ENCODE data around the gene EXOSC9. TPM values are rescaled to one million over a fixed set of nuclear protein-coding genes. Genes with fewer than 3 reads are reported as not detected.
"Not testable (repeated sequence)": the region's sequence is repeated elsewhere in the genome, so short reads cannot be mapped to it uniquely, and the experiment has no call there.

Gene EXOSC9
- 92.7 and 115 TPM in 2 replicates for total RNA-seq (2014; rRNA removed; shearing (Covaris generic))

GRCh38 chr4:121800961-121801714 lies at the start of gene EXOSC9:
EXOSC9 (plus strand) TSS chr4:121801323; CDS start chr4:121801425, 102 bp downstream.
- H3K9me3 ChIP-seq (replicated peaks): no peaks in the 10 kb centered on the region
- peaks cover 8% of the 10 kb centered on the region for H3K4me1 ChIP-seq
- H3K4me3 ChIP-seq: peak within 1 kb of the TSS; percentile 79
- H3K27me3 ChIP-seq: no peaks in the 10 kb centered on the region
- peak within 1 kb of the TSS; percentile 87 for H3K27ac ChIP-seq
- DNase-seq: peak; percentile 94 to 96
- peaks cover 31% of the 10 kb centered on the region for H3K36me3 ChIP-seq

- H3K27me3 ChIP-seq; DNase-seq; H3K4me3 ChIP-seq; H3K36me3 ChIP-seq; H3K27ac ChIP-seq; H3K4me1 ChIP-seq; H3K9me3 ChIP-seq (replicated peaks): not testable (repeated sequence)
These were observed 49.0 kb upstream of the EXOSC9 start for GRCh38 chr4:121752142-121752541.

GRCh38 chr4:121758925-121759568 lies 42.1 kb upstream of the EXOSC9 start:
- H3K27me3 ChIP-seq: no peaks in the 10 kb centered on the region
- no peak overlapping the region for H3K4me3 ChIP-seq
- H3K27ac ChIP-seq: no peak overlapping the region
- no peaks in the 10 kb centered on the region for H3K4me1 ChIP-seq
- H3K36me3 ChIP-seq: no peaks in the 10 kb centered on the region
- no peaks in the 10 kb centered on the region for H3K9me3 ChIP-seq (replicated peaks)
- DNase-seq: no peak

GRCh38 chr4:121760205-121760604 lies 40.9 kb upstream of the EXOSC9 start:
- H3K4me1 ChIP-seq: no peaks in the 10 kb centered on the region
- H3K27ac ChIP-seq: no peak overlapping the region
- H3K4me3 ChIP-seq: no peak overlapping the region
- H3K27me3 ChIP-seq: no peaks in the 10 kb centered on the region
- no peaks in the 10 kb centered on the region for H3K36me3 ChIP-seq
- no peak for DNase-seq
- H3K9me3 ChIP-seq (replicated peaks): no peaks in the 10 kb centered on the region

- no peak overlapping the region for H3K27ac ChIP-seq
- no peak overlapping the region for H3K4me3 ChIP-seq
- no peaks in the 10 kb centered on the region for H3K27me3 ChIP-seq
- no peaks in the 10 kb centered on the region for H3K36me3 ChIP-seq
- H3K4me1 ChIP-seq: no peaks in the 10 kb centered on the region
- no peak for DNase-seq
- no peaks in the 10 kb centered on the region for H3K9me3 ChIP-seq (replicated peaks)
These were observed 36.8 kb upstream of the EXOSC9 start for GRCh38 chr4:121764303-121764701.

GRCh38 chr4:121764702-121765367 lies 36.3 kb upstream of the EXOSC9 start, which contains the start of gene SMIM43:
SMIM43 (minus strand) TSS chr4:121765164; CDS start chr4:121765105, 59 bp downstream.
- Histone ChIP-seq H3K36me3 (no peaks in the 10 kb centered on the region), H3K4me1 (no peaks in the 10 kb centered on the region), H3K27ac (no peak within 1 kb of the TSS), H3K27me3 (no peaks in the 10 kb centered on the region), H3K9me3 (replicated peaks) (no peaks in the 10 kb centered on the region), H3K4me3 (no peak within 1 kb of the TSS)
- DNase-seq: no peak

- Histone ChIP-seq H3K4me1 (no peaks in the 10 kb centered on the region), H3K36me3 (no peaks in the 10 kb centered on the region), H3K27ac (no peak overlapping the region), H3K9me3 (replicated peaks) (no peaks in the 10 kb centered on the region), H3K4me3 (no peak overlapping the region), H3K27me3 (no peaks in the 10 kb centered on the region)
- no peak for DNase-seq
These were observed 35.8 kb upstream of the EXOSC9 start for GRCh38 chr4:121765368-121765705.

GRCh38 chr4:121765971-121766538 lies 35.1 kb upstream of the EXOSC9 start:
- no peaks in the 10 kb centered on the region for H3K4me1 ChIP-seq
- H3K4me3 ChIP-seq: no peak overlapping the region
- H3K36me3 ChIP-seq: no peaks in the 10 kb centered on the region
- no peak overlapping the region for H3K27ac ChIP-seq
- no peak for DNase-seq
- no peaks in the 10 kb centered on the region for H3K9me3 ChIP-seq (replicated peaks)
- no peaks in the 10 kb centered on the region for H3K27me3 ChIP-seq

- no peaks in the 10 kb centered on the region for H3K27me3 ChIP-seq
- no peaks in the 10 kb centered on the region for H3K36me3 ChIP-seq
- H3K27ac ChIP-seq: no peak overlapping the region
- no peak overlapping the region for H3K4me3 ChIP-seq
- no peak for DNase-seq
- no peaks in the 10 kb centered on the region for H3K4me1 ChIP-seq
- no peaks in the 10 kb centered on the region for H3K9me3 ChIP-seq (replicated peaks)
These were observed 34.0 kb upstream of the EXOSC9 start for GRCh38 chr4:121767166-121767565.

- Histone ChIP-seq H3K4me1 (no peaks in the 10 kb centered on the region), H3K27ac (no peak overlapping the region), H3K27me3 (no peaks in the 10 kb centered on the region), H3K36me3 (no peaks in the 10 kb centered on the region), H3K9me3 (replicated peaks) (no peaks in the 10 kb centered on the region), H3K4me3 (no peak overlapping the region)
- no peak for DNase-seq
These were observed 31.8 kb upstream of the EXOSC9 start for GRCh38 chr4:121769341-121769740.

- no peak for DNase-seq
- H3K36me3 ChIP-seq: no peaks in the 10 kb centered on the region
- no peak overlapping the region for H3K4me3 ChIP-seq
- no peaks in the 10 kb centered on the region for H3K27me3 ChIP-seq
- no peaks in the 10 kb centered on the region for H3K9me3 ChIP-seq (replicated peaks)
- no peak overlapping the region for H3K27ac ChIP-seq
- H3K4me1 ChIP-seq: no peaks in the 10 kb centered on the region
These were observed 29.3 kb upstream of the EXOSC9 start for GRCh38 chr4:121771869-121772268.

- no peak for DNase-seq
These were observed 27.2 kb upstream of the EXOSC9 start for GRCh38 chr4:121773883-121774282.

GRCh38 chr4:121776610-121777401 lies 24.3 kb upstream of the EXOSC9 start:
- Histone ChIP-seq H3K9me3 (replicated peaks) (no peaks in the 10 kb centered on the region), H3K27me3 (no peaks in the 10 kb centered on the region), H3K27ac (no peak overlapping the region), H3K36me3 (no peaks in the 10 kb centered on the region), H3K4me3 (no peak overlapping the region), H3K4me1 (peaks cover 30% of the 10 kb centered on the region)
- no peak for DNase-seq

More at GRCh38 chr4:121773883-121774282, 27.2 kb upstream of the EXOSC9 start:
- H3K27me3 ChIP-seq: no peaks in the 10 kb centered on the region
- no peak overlapping the region for H3K4me3 ChIP-seq
- H3K4me1 ChIP-seq: peaks cover 20% of the 10 kb centered on the region
- H3K9me3 ChIP-seq (replicated peaks): no peaks in the 10 kb centered on the region
- no peaks in the 10 kb centered on the region for H3K36me3 ChIP-seq
- H3K27ac ChIP-seq: no peak overlapping the region

GRCh38 chr4:121777625-121778024 lies 23.5 kb upstream of the EXOSC9 start:
- peaks cover 30% of the 10 kb centered on the region for H3K4me1 ChIP-seq
- H3K4me3 ChIP-seq: peak overlapping the region; percentile 13
- peak; percentile 25 to 45 for DNase-seq
- H3K27me3 ChIP-seq: no peaks in the 10 kb centered on the region
- peak overlapping the region; percentile 10 for H3K27ac ChIP-seq
- no peaks in the 10 kb centered on the region for H3K36me3 ChIP-seq
- H3K9me3 ChIP-seq (replicated peaks): no peaks in the 10 kb centered on the region
